Measurements from ENCODE around the gene APOBEC3B. TPM values are rescaled to one million over a fixed set of nuclear protein-coding genes. Genes with fewer than 3 reads are reported as not detected.
"Not testable (repeated sequence)": the region's sequence is repeated elsewhere in the genome, so short reads cannot be mapped to it uniquely, and the experiment has no call there.

APOBEC3B gene
- total RNA-seq (2014; rRNA removed; shearing (Covaris generic)) = 6.5 and 13.1 TPM in 2 replicates
- 39.6 and 40.5 TPM in 2 replicates for polyA plus RNA-seq (2015; cell fraction: cytosol; rRNA removed)
- 60.2 and 61.3 TPM in 2 replicates for polyA plus RNA-seq (2015; cell fraction: nucleus; rRNA removed)

GRCh38 chr22:38981992-38982927 is at the start of gene APOBEC3B:
APOBEC3B (plus strand) TSS chr22:38982347; CDS start chr22:38982454, 107 bp downstream.
- peak; percentile 95 for DNase-seq (ENCODE audit: low read depth)

GRCh38 chr22:38935023-38935422 is 47.1 kb upstream of the APOBEC3B start:
- no peak for DNase-seq (ENCODE audit: low read depth)

- no peak for DNase-seq (ENCODE audit: low read depth)
These were observed 46.5 kb upstream of the APOBEC3B start for GRCh38 chr22:38935616-38936015.

- no peak for DNase-seq (ENCODE audit: low read depth)
These were observed 45.6 kb upstream of the APOBEC3B start for GRCh38 chr22:38936562-38936961.

- DNase-seq (ENCODE audit: low read depth) = no peak
These were observed 45.1 kb upstream of the APOBEC3B start for GRCh38 chr22:38937036-38937435.

GRCh38 chr22:38937541-38937940 is 44.6 kb upstream of the APOBEC3B start:
- no peak for DNase-seq (ENCODE audit: low read depth)

GRCh38 chr22:38938221-38938620 is 43.9 kb upstream of the APOBEC3B start:
- DNase-seq (ENCODE audit: low read depth) = no peak

GRCh38 chr22:38938925-38939324 is 43.2 kb upstream of the APOBEC3B start:
- DNase-seq (ENCODE audit: low read depth) = no peak

- DNase-seq (ENCODE audit: low read depth) = no peak
These were observed 41.2 kb upstream of the APOBEC3B start for GRCh38 chr22:38940811-38941384.

GRCh38 chr22:38941488-38941987 is 40.6 kb upstream of the APOBEC3B start:
- no peak for DNase-seq (ENCODE audit: low read depth)

- DNase-seq (ENCODE audit: low read depth) = no peak
These were observed 39.4 kb upstream of the APOBEC3B start for GRCh38 chr22:38942702-38943101.

- no peak for DNase-seq (ENCODE audit: low read depth)
These were observed 38.9 kb upstream of the APOBEC3B start for GRCh38 chr22:38943201-38943600.

- DNase-seq (ENCODE audit: low read depth) = no peak
These were observed 38.3 kb upstream of the APOBEC3B start for GRCh38 chr22:38943882-38944281.

GRCh38 chr22:38944653-38945052 is 37.5 kb upstream of the APOBEC3B start:
- DNase-seq (ENCODE audit: low read depth) = no peak

GRCh38 chr22:38945706-38946338 is 36.3 kb upstream of the APOBEC3B start:
- DNase-seq (ENCODE audit: low read depth) = not testable (repeated sequence)

- no peak for DNase-seq (ENCODE audit: low read depth)
These were observed 35.4 kb upstream of the APOBEC3B start for GRCh38 chr22:38946771-38947170.

- DNase-seq (ENCODE audit: low read depth) = no peak
These were observed 34.6 kb upstream of the APOBEC3B start for GRCh38 chr22:38947321-38948140.

- DNase-seq (ENCODE audit: low read depth) = no peak
These were observed 33.8 kb upstream of the APOBEC3B start for GRCh38 chr22:38948181-38948940.

- DNase-seq (ENCODE audit: low read depth) = no peak
These were observed 32.2 kb upstream of the APOBEC3B start for GRCh38 chr22:38949889-38950405.
